T-cell (primary cell): ENCODE measurements around the gene MYOM1. TPM values are rescaled to one million over a fixed set of nuclear protein-coding genes. Genes with fewer than 3 reads are reported as not detected.

Experiments
- ATAC-seq, 4 experiments: fragments of 200-7000 bp in 3 of 4; fragments of 150-1000 bp in 1 of 4; cut with Tn5 transposase; replicated peaks in 1 of 4; 1 replicate in 3 of 4; 2 replicates in 1 of 4; pipeline ENCODE4 v1.10.0; 2021; ENCODE audit warnings: moderate library complexity in 3 of 4, mild to moderate bottlenecking in 2 of 4, moderate number of reproducible peaks in 1 of 4
- CTCF ChIA-PET, 2 donors: fragments of 300-600 bp; sonication (Branson Sonifier 250); formaldehyde crosslinking; loops; one replicate each; lab custom pipeline; 2022; ENCODE audit warnings: antibody characterized with exemption in 2 of 2; lab: Charles Lee
- POLR2A ChIA-PET, 2 donors: fragments of 300-600 bp; sonication (Branson Sonifier 250); formaldehyde crosslinking; loops; one replicate each; lab custom pipeline; 2022; ENCODE audit warnings: antibody characterized with exemption in 2 of 2; lab: Charles Lee
- DNase-seq, 35 experiments: peaks; one replicate each; pipeline versions ENCODE4 v3.0.0 to v3.0.0-alpha.2; 2013 to 2023
- H3K27ac ChIP-seq: one replicate; pipeline ENCODE4 v1.5.1; 2013; ENCODE audit warnings: low read length
- H3K27me3 ChIP-seq, 2 experiments: replicated peaks in 1 of 2; 1 replicate in 1 of 2; 2 replicates in 1 of 2; pipeline versions ENCODE4 v1.6.1 to v1.7.0; 2013; ENCODE audit warnings: low read length in 1 of 2, mixed read lengths in 1 of 2; ENCODE audit not compliant: control insufficient read depth in 2 of 2, insufficient read depth in 2 of 2; ENCODE audit errors: extremely low read depth in 1 of 2
- H3K36me3 ChIP-seq, 2 donors: 1 replicate in 1 of 2; 2 replicates in 1 of 2; pipeline versions ENCODE4 v1.6.1 to v1.7.0; 2013; ENCODE audit warnings: low read length in 1 of 2; ENCODE audit not compliant: control insufficient read depth in 2 of 2, insufficient read depth in 1 of 2; ENCODE audit errors: extremely low read depth in 1 of 2
- H3K4me1 ChIP-seq, 2 experiments: 1 replicate in 1 of 2; 2 replicates in 1 of 2; pipeline versions ENCODE4 v1.6.1 to v1.7.0; 2013; ENCODE audit warnings: low read length in 2 of 2, mixed read lengths in 1 of 2; ENCODE audit not compliant: insufficient read depth in 2 of 2, control insufficient read depth in 1 of 2; ENCODE audit errors: extremely low read depth in 1 of 2
- H3K4me3 ChIP-seq, 2 donors: 1 replicate in 1 of 2; 2 replicates in 1 of 2; pipeline versions ENCODE4 v1.5.1 to v1.7.0; 2013; ENCODE audit warnings: mild to moderate bottlenecking in 2 of 2, low read length in 1 of 2, moderate library complexity in 1 of 2; ENCODE audit not compliant: control insufficient read depth in 1 of 2; ENCODE audit errors: extremely low read depth in 1 of 2
- H3K9me3 ChIP-seq: 2 replicates; pipeline ENCODE4 v1.7.0; 2013
- H3K27ac Mint-ChIP-seq, 2 donors: one replicate each; pipeline ENCODE4 v1.8.0; 2020 to 2021; ENCODE audit warnings: mild to moderate bottlenecking in 2 of 2, mixed read lengths in 2 of 2
- H3K27me3 Mint-ChIP-seq, 2 donors: one replicate each; pipeline ENCODE4 v1.8.0; 2021 to 2022; ENCODE audit warnings: mixed read lengths in 2 of 2
- H3K36me3 Mint-ChIP-seq: one replicate; pipeline ENCODE4 v1.8.0; 2021; ENCODE audit warnings: mixed read lengths
- H3K4me1 Mint-ChIP-seq, 3 donors: one replicate each; pipeline ENCODE4 v1.8.0; 2020 to 2022; ENCODE audit warnings: mixed read lengths in 3 of 3, mild to moderate bottlenecking in 1 of 3
- H3K4me3 Mint-ChIP-seq, 3 donors: one replicate each; pipeline ENCODE4 v1.8.0; 2020 to 2022; ENCODE audit warnings: mild to moderate bottlenecking in 3 of 3, mixed read lengths in 3 of 3, moderate library complexity in 3 of 3
- H3K9me3 Mint-ChIP-seq, 3 donors: one replicate each; pipeline ENCODE4 v1.8.0; 2020 to 2022; ENCODE audit warnings: mixed read lengths in 3 of 3
- WGBS: methylation state at CpG from one replicate; pipeline ENCODE4 v1.1.5; 2013; ENCODE audit warnings: missing lambda C conversion rate; ENCODE audit not compliant: insufficient coverage; 5-methylcytosine and 5-hydroxymethylcytosine counted together
- total RNA-seq, 35 experiments: library from RNA in 6 of 35; stranded (reverse) in 6 of 35; fragments of 120-200 nt in 1 of 35; gene quantifications; one replicate each; pipeline versions ENCODE4 v1.2.1 to v1.2.4 and lab custom pipeline; 2013 to 2026

Gene MYOM1
- total RNA-seq, 5 donors from 2014 or later (not counting 1 experiment from before 2014, with no cell fraction given): 0.98 to 7.0 (median 1.9) TPM

DNA sequence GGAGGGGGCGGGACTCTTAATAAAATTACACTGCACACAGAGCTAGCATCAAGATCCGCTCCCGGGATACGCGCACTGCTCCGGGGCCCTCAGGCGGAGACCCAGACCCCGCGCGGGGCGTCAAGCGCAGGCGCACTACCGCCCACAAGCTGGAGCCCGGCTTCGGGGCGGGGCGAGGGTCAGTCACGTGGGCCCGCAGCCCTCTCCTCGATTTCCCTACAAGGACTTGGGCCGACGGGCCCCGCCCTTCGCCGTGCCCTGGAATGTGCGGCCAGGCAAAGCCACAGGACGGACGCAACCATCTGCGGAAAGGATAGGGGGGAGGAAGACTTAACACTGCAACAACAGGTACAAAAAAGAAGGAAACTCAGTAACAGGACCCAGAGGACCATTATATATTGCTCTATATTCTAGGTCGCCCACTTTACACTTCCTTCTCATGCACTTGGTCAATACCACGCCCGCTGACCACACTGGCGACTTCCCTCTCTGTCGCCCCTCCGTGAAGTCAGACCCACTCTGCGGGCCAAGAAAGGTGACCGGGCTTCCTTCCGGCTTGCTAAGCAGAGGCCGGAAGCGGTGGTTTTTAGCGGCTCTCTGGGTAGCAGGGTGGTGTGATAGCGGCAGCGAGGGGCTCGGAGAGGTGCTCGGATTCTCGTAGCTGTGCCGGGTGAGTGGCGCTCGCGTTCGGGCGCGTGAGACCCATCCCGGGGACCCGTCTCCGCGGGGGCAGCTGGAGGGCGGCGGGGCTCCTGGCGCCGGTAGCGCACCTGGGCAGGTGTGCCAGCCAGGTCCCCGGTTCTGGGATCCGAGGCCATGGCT, 27.7 kb upstream of the MYOM1 start, which contains the start of gene MYL12A:
Gene MYL12A (plus strand): TSS at position 562 of the 822 bp plus-strand sequence. CDS start 5,447 bp downstream, outside the sequence.
- Mint-ChIP-seq H3K4me1 (peaks cover 51 to 57% (median 53%) of the 10 kb centered on the region in 3 donors), H3K9me3 (no peaks in the 10 kb centered on the region), H3K27me3 (no peaks in the 10 kb centered on the region), H3K36me3 (peaks cover 10% of the 10 kb centered on the region), H3K27ac (peak within 1 kb of the TSS; percentile 89 to 93), H3K4me3 (peak within 1 kb of the TSS; percentile 96 to 98 (median 97))
- Histone ChIP-seq H3K36me3 (peaks cover 0 to 9% of the 10 kb centered on the region in 2 donors), H3K27me3 (no peaks in the 10 kb centered on the region), H3K27ac (peak within 1 kb of the TSS; percentile 82), H3K4me1 (peaks cover 32 to 38% of the 10 kb centered on the region in 2 experiments), H3K9me3 (no peaks in the 10 kb centered on the region), H3K4me3 (peak within 1 kb of the TSS; percentile 90)
- WGBS: 1% methylated on average over 46 of the region's 65 CpGs
- ATAC-seq (peak; percentile 70 to 81 (median 76)), DNase-seq (peak; percentile 71 to 93 (median 80))
- ChIA-PET POLR2A (interaction anchor here (0.6 to 1.5 kb wide), 7 partner anchors 13 to 592 kb away, joined by 3 to 7 read pairs (median 3); partner anchors contain the start of gene SMCHD1 (in 1 of the 2)), CTCF (interaction anchor here (0.6 to 3.6 kb wide), 9 partner anchors 10 to 347 kb away, joined by 3 to 25 read pairs (median 4); partner anchors contain the start of gene MYL12B (in 1 of the 2))

DNA sequence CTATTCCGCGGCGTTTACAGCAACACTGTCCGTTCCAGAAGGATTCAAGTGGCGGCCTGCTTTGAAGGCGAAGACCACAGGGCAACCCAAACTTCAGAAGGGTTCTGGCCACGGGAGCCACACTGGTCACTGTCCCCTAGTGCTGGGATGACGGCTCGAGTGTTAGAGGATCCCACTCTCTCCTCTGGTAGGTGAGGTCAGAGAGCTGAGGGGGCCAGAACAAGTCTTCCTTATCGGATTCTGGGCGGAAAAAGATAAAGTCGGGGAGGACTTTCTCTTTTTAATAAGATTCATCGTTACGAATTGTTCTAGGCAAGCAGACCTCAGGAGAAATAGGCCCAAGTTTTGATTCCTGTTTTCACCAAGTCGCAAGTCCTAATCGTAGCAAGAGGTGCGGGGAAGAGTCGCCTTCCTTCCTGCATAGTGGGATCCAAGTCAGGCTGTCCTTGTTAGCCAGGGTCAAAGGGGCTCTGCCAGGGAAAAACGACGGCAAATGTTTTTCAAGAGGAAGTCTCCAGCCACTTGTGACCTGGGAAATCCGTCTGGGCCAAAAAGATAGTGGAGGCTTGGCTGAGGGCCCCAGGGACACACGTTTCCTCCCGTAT, 27.0 kb upstream of the MYOM1 start:
- peaks cover 0 to 7% (median 6%) of the 10 kb centered on the region in 3 donors for H3K9me3 Mint-ChIP-seq
- peak in 1 of 4 experiments; percentile 1 for ATAC-seq
- H3K4me3 Mint-ChIP-seq: peak overlapping the region; percentile 96 to 98 (median 97)
- peaks cover 17% of the 10 kb centered on the region for H3K36me3 Mint-ChIP-seq
- peaks cover 44 to 50% (median 45%) of the 10 kb centered on the region in 3 donors for H3K4me1 Mint-ChIP-seq
- Histone ChIP-seq H3K36me3 (peaks cover 0 to 9% of the 10 kb centered on the region in 2 donors), H3K27ac (peak overlapping the region; percentile 82), H3K4me3 (peak overlapping the region; percentile 90), H3K9me3 (no peaks in the 10 kb centered on the region), H3K4me1 (peaks cover 32 to 33% of the 10 kb centered on the region in 2 experiments), H3K27me3 (no peaks in the 10 kb centered on the region)
- H3K27me3 Mint-ChIP-seq: no peaks in the 10 kb centered on the region
- WGBS: 2% methylated on average over 12 of the region's 23 CpGs
- peak in 4 of 35 experiments; percentile 7 to 54 (median 26) for DNase-seq
- ChIA-PET POLR2A (interaction anchor here in 1 of 2 donors (0.6 kb wide), 1 partner anchor 252 kb away, joined by 5 read pairs; no protein-coding TSS in a partner anchor), CTCF (interaction anchor here (0.5 to 3.6 kb wide), 25 partner anchors 8 to 347 kb away, joined by 3 to 25 read pairs (median 4); no protein-coding TSS in a partner anchor)
- peak overlapping the region; percentile 89 to 93 for H3K27ac Mint-ChIP-seq

GRCh38 chr18:3245853-3246634, 26.3 kb upstream of the MYOM1 start:
- H3K4me3 ChIP-seq: peak overlapping the region; percentile 90
- peaks cover 27 to 32% of the 10 kb centered on the region in 2 experiments for H3K4me1 ChIP-seq
- H3K4me1 Mint-ChIP-seq: peaks cover 38 to 45% (median 40%) of the 10 kb centered on the region in 3 donors
- POLR2A ChIA-PET: interaction anchor here in 1 of 2 donors (0.6 to 1.5 kb wide), 2 partner anchors 33 to 251 kb away, joined by 5 to 7 read pairs; no protein-coding TSS in a partner anchor
- peaks cover 0 to 5% of the 10 kb centered on the region in 2 donors for H3K36me3 ChIP-seq
- peaks cover 20% of the 10 kb centered on the region for H3K36me3 Mint-ChIP-seq
- H3K9me3 ChIP-seq: no peaks in the 10 kb centered on the region
- peak overlapping the region; percentile 82 for H3K27ac ChIP-seq
- ATAC-seq (peak; percentile 43 to 59 (median 52)), DNase-seq (peak; percentile 49 to 85 (median 69))
- H3K4me3 Mint-ChIP-seq: peak overlapping the region; percentile 96 to 98 (median 97)
- H3K27me3 Mint-ChIP-seq: no peaks in the 10 kb centered on the region
- H3K27ac Mint-ChIP-seq: peak overlapping the region; percentile 89 to 93
- no peaks in the 10 kb centered on the region for H3K27me3 ChIP-seq
- H3K9me3 Mint-ChIP-seq: peaks cover 0 to 10% (median 9%) of the 10 kb centered on the region in 3 donors
- WGBS: 1% methylated on average over 22 of the region's 29 CpGs
- CTCF ChIA-PET: interaction anchor here (0.5 to 3.6 kb wide), 29 partner anchors 8 to 421 kb away, joined by 3 to 25 read pairs (median 4); partner anchors contain the start of gene MYOM1 (in 1 of the 2)

DNA sequence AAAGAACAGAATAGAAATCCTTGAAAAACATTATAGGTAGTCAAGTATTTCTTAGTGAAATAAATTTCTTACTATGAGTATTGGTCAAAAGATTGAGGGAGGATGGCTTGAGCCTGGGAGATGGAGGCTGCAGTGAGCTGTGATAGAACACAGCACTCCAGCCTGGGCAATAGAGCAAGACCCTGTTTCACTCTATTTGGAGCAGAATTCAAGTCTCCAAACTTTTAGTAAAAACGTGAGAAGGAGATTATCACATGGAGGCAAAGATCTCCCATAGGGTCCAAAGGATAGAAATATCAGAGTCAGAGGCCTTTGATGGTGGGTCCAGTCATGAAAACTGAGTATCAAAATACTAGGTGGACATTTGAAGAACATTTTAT, 25.4 kb upstream of the MYOM1 start:
- Mint-ChIP-seq H3K27me3 (no peaks in the 10 kb centered on the region), H3K9me3 (peaks cover 0 to 16% (median 12%) of the 10 kb centered on the region in 3 donors), H3K4me1 (peaks cover 31 to 43% (median 32%) of the 10 kb centered on the region in 3 donors), H3K36me3 (peaks cover 22% of the 10 kb centered on the region), H3K4me3 (peak overlapping the region; percentile 62 to 98 (median 97)), H3K27ac (peak overlapping the region; percentile 89 to 93)
- no peak for DNase-seq
- ChIA-PET POLR2A (interaction anchor here in 1 of 2 donors (1.5 kb wide), 1 partner anchor 32 kb away, joined by 7 read pairs; no protein-coding TSS in a partner anchor), CTCF (interaction anchor here (0.6 to 3.6 kb wide), 11 partner anchors 19 to 315 kb away, joined by 3 to 25 read pairs (median 5); partner anchors contain the start of gene MYOM1 (in 1 of the 2))
- Histone ChIP-seq H3K4me1 (peaks cover 19 to 32% of the 10 kb centered on the region in 2 experiments), H3K27me3 (no peaks in the 10 kb centered on the region), H3K27ac (peak overlapping the region; percentile 82), H3K36me3 (peaks cover 0 to 5% of the 10 kb centered on the region in 2 donors), H3K9me3 (no peaks in the 10 kb centered on the region), H3K4me3 (no peak overlapping the region)
- no CpG with 5 or more reads among the region's 1 CpG for WGBS
- ATAC-seq: no peak

DNA sequence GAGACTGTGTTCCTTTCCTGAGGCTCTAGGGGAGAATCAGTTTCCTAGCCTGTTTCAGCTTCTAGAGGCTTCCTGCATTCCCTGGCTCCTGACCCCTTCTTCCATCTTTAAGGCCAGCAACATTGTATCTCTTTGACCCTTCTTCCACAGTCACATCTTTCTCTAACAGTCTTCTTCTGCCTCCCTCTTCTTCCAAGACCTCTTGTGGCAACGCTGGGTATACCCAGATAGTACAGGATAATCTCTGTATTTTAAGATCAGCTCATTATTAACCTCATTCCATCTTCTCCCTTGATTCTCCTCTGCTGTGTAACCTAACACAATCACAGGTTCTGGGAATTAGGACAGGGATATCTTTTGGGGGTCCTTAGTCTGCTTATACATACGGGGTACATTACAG, 19.0 kb upstream of the MYOM1 start:
- CTCF ChIA-PET: interaction anchor here in 1 of 2 donors (0.7 to 1.2 kb wide), 2 partner anchors 17 to 93 kb away, joined by 3 read pairs; no protein-coding TSS in a partner anchor
- no peak overlapping the region for H3K4me3 Mint-ChIP-seq
- H3K27me3 ChIP-seq: no peaks in the 10 kb centered on the region
- peaks cover 0 to 4% of the 10 kb centered on the region in 2 experiments for H3K4me1 ChIP-seq
- peaks cover 0 to 16% (median 12%) of the 10 kb centered on the region in 3 donors for H3K9me3 Mint-ChIP-seq
- 67% methylated on average over 1 of the region's 2 CpGs for WGBS
- no peaks in the 10 kb centered on the region for H3K27me3 Mint-ChIP-seq
- DNase-seq: no peak
- peak overlapping the region in 1 of 2 donors; percentile 16 for H3K27ac Mint-ChIP-seq
- no peak overlapping the region for H3K27ac ChIP-seq
- POLR2A ChIA-PET: no interaction called here
- ATAC-seq: peak in 1 of 4 experiments; percentile 23
- H3K4me3 ChIP-seq: no peak overlapping the region
- H3K36me3 ChIP-seq: no peaks in the 10 kb centered on the region
- no peaks in the 10 kb centered on the region for H3K9me3 ChIP-seq
- peaks cover 4 to 13% (median 7%) of the 10 kb centered on the region in 3 donors for H3K4me1 Mint-ChIP-seq
- peaks cover 17% of the 10 kb centered on the region for H3K36me3 Mint-ChIP-seq
